ENCODE results near the gene PRPF8.
"Not testable (repeated sequence)": the region's sequence is repeated elsewhere in the genome, so short reads cannot be mapped to it uniquely, and the experiment has no call there.

Gene PRPF8

GRCh38 chr17:1684378-1685189, at the start of gene PRPF8:
Gene PRPF8 (minus strand): TSS chr17:1684867. CDS start chr17:1684571, 296 bp downstream.
- DNase-seq = peak; percentile 96

DNA sequence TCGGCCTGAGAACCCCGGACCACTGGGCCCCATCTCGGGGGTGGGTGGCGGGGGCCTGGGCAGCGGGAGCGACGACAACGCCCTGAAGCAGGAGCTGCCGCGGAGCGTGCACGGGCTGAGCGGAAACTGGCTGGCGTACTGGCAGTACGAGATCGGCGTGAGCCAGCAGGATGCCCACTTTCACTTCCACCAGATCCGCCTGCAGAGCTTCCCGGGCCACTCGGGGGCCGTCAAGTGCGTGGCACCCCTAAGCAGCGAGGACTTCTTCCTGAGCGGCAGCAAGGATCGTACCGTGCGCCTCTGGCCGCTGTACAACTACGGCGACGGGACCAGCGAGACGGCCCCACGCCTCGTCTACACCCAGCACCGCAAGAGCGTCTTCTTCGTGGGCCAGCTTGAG, 49.1 kb upstream of the PRPF8 start:
- DNase-seq = no peak

DNA sequence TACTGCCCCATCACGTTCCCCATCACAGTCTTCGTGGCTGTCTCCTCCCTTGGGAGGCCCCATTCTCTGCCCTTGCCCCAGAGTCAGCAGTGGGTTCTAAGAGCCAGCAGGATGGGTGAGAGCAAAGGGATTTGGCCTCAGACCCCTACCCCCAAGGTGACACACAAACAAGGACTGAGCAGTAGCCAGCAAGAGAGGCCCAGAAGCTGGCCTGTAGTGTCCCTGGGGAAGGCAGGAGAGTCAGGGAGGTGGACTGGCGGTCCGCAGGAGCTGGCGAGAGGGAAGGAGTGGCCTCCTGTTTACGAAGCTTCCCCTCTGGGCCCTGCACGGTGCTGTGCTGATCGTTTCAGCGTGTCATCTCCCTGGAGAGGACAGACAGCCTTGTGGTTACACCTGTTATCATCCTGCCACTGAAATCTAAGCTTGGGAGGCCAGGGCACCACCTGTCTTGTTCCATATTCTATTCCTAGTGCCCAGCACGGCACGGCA, 48.2 kb upstream of the PRPF8 start:
- DNase-seq = no peak

DNA sequence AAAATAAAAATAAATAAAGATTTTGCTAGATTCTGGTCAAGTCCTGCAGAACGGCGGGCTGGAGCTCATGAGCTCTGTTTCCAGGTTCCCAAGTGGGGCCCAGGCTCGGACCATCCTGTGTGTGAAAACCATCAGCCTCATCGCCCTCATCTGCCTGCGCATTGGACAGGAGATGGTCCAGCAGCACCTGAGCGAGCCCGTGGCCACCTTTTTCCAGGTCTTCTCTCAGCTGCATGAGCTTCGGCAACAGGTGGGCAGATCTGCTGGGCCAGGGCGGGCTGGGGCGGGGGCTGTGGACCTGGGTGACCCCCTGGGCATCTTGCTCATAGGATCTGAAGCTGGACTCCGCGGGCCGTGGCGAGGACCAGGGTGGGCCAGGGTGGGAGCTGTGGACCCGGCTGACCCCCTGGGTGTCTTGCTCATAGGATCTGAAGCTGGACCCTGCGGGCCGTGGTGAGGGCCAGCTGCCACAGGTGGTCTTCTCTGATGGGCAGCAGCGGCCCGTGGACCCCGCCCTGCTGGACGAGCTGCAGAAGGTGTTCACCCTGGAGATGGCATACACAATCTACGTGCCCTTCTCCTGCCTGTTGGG, 47.7 kb upstream of the PRPF8 start:
- no peak for DNase-seq

GRCh38 chr17:1731194-1731506, 46.5 kb upstream of the PRPF8 start:
- no peak for DNase-seq

GRCh38 chr17:1730326-1731193, 45.9 kb upstream of the PRPF8 start:
- DNase-seq = no peak

DNA sequence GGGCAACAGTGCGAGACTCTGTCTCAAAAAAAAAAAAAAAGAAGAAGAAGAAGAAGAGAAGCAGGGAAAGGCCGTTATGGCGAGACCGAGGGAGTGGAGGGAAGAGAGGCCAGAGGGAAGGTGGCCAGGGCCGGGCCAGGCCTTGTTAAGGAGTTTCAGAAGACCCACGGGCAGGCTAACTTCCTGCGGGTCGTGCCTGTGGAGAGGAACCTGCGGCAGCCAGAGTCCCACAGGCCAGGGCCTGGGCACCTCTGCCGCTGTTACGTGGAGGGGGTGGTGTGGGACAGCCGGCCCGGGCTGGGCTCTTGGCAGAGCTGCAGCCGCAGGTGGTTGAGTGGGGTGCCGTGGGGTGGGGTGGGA, 45.3 kb upstream of the PRPF8 start:
- DNase-seq = no peak

- DNase-seq = no peak
Measured at GRCh38 chr17:1727876-1728630, 43.4 kb upstream of the PRPF8 start.

DNA sequence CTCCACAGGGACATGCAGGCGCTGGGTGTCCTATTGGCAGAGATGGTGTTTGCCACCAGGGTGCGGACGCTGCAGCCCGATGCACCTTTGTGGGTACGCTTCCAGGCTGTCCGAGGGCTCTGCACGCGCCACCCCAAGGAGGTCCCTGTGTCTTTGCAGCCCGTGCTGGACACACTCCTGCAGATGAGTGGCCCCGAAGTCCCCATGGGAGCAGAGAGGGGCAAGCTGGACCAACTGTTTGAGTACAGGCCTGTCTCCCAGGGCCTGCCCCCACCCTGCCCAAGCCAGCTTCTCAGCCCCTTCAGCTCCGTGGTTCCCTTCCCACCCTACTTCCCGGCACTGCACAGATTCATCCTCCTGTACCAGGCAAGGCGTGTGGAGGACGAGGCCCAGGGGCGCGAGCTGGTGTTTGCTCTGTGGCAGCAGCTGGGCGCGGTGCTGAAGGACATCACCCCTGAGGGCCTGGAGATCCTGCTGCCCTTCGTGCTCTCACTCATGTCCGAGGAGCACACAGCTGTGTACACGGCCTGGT, 42.7 kb upstream of the PRPF8 start:
- DNase-seq = no peak

DNA sequence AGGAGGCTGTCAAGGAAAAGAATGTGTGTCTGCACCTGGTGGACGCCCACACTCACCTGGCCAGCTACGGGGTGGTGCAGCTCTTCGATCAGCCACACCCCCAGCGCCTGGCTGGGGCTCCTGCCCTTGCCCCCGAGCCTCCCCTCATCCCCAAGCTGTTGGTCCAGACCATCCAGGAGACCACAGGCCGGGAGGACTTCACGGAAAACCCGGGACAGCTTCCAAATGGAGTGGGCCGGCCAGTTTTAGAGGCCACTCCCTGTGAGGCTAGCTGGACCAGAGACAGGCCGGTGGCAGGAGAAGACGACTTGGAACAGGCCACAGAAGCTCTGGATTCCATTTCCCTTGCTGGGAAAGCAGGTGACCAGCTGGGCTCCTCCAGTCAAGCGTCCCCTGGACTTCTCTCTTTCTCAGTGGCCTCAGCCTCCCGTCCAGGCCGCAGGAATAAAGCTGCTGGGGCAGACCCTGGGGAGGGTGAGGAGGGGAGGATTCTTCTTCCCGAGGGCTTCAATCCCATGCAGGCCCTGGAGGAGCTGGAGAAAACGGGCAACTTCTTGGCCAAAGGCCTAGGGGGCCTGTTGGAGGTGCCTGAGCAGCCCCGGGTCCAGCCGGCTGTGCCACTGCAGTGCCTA, 42.1 kb upstream of the PRPF8 start:
- no peak for DNase-seq

GRCh38 chr17:1725642-1726511, 41.2 kb upstream of the PRPF8 start:
- no peak for DNase-seq

- DNase-seq = no peak
Measured at GRCh38 chr17:1724869-1725641, 40.4 kb upstream of the PRPF8 start.

DNA sequence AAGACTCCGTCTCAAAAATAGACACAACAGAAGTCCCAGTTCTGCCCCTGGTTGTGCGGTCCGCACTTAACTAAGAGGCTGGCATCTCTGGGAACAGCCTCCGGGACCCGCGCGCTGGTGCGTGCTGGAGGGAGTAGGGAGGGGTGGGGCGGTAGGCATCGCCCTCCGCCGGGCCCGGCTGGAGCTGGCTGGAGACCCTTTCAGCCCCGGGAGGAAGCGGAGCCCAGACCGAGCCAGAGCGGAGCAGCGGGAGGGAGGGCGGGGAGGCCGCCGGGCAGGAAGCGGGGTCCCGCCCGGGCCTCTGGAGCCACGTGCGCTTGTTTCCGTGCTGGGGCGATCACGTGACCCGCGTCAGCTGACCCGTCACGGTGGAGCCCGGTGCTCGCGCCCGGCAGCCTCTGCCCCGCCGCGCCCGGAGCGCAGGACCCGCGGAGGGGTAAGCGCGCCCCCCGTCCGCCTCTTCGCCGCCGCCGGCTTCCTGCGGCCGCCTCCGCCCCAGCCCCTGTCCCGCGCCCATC, 39.7 kb upstream of the PRPF8 start, which contains the start of gene WDR81:
Gene WDR81 (plus strand): TSS at position 354 of the 518 bp plus-strand sequence. CDS start 256 bp downstream, outside the sequence.
- peak; percentile 85 for DNase-seq

DNA sequence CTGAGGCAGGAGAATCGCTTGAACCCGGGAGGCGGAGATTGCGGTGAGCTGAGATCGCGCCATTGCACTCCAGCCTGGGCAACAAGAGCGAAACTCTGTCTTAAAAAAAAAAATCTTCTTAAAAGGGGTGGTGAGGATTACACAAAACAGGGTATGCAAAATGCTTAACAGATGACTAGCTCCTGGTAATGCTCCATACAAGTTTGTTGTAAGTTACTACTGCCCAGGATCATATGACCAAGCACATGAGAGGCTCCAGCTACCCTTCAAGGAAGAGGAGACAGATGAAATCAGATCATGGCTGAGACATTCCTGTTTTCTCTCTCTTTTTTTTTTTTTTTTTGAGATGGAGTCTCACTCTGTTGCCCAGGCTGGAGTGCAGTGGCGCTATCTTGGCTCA, 37.4 kb upstream of the PRPF8 start:
- DNase-seq = not testable (repeated sequence)

DNA sequence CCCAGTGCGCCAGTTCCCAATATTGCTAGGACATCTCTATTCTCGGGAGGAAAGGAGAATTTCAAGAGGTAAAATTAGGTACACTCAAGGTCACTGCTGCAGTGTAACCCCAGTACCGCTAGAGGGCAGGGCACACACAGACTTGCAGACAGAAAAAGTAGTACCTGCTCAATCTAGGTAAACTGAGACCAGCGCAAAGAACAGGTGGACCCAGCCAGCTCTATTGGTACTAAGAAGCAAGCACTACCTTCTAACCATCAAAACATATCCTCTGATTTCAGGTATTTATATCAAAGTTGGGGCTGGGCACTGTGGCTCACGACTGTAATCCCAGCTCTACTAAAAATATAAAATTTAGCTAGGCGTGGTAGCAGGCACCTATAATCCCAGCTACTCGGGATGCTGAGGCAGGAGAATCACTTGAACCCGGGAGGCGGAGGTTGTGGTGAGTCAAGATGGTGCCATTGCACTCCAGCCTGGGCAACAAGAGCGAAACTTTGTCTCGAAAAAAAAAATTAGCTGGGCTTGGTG, 36.3 kb upstream of the PRPF8 start:
- peak; percentile 65 for DNase-seq

- no peak for DNase-seq
Measured at GRCh38 chr17:1718362-1719165, 33.9 kb upstream of the PRPF8 start.

GRCh38 chr17:1716912-1717695, 32.4 kb upstream of the PRPF8 start:
- DNase-seq = peak; percentile 73
